Dermis blood vessel endothelial cell (primary cell): ENCODE measurements around the gene BARHL2. TPM values are rescaled to one million over a fixed set of nuclear protein-coding genes. Genes with fewer than 3 reads are reported as not detected.

Experiments used
- DNase-seq: peaks from one replicate; pipeline ENCODE4 v3.0.0; 2010
- total RNA-seq: library from RNA; depleted of rRNA; stranded (reverse); fragments of >200 nt; gene quantifications from 2 replicates; pipeline ENCODE4 v1.2.3, GENCODE V29; 2014

BARHL2 gene
- not detected in 2 replicates for total RNA-seq

- no peak for DNase-seq
Observed at GRCh38 chr1:90716552-90717355, at the start of gene BARHL2. TSS of gene BARHL2 (minus strand) at chr1:90717302. CDS start at chr1:90717195, 107 bp downstream.

- DNase-seq, result no peak
Observed at GRCh38 chr1:90763930-90764329, 46.8 kb upstream of the BARHL2 start.

DNA sequence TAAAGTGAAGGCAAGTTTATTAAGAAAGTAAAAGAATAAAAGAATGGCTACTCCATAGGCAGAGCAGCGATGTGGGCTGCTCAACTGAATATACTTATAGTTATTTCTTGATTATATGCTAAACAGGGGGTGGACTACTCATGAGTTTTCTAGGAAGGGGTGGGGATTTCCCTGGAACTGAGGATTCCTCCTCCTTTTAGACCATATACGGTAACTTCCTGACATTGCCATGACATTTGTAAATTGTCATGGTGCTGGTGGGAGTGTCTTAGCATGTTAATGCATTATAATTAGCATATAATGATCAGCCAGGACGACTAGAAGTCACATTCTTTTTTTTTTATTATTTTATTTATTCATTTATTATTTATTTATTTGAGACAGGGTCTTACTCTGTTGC, 46.4 kb upstream of the BARHL2 start:
- DNase-seq, result no peak

- DNase-seq, result no peak
Observed at GRCh38 chr1:90761781-90762589, 44.9 kb upstream of the BARHL2 start.

GRCh38 chr1:90761156-90761555, 44.1 kb upstream of the BARHL2 start:
- no peak for DNase-seq

GRCh38 chr1:90753556-90753955, 36.5 kb upstream of the BARHL2 start:
- DNase-seq, result no peak

DNA sequence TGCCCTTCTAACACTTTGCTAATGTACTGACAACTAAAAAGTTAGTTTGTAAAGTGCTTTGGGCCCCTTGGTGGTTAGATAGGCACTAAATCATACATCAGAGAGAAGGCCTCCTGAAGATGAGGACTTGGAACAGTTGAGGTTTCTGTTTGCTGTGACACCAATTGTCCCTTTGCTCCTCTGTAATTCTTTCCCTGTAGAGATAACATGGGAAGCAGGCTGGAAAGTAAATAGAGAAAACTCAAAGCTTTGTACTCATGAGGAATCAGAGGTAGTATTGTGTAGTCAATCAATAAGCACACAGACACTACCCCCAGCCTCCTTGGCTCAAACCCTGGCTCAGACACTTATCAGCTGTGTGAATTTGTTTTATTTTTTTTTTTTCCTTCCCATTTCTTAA, 31.6 kb upstream of the BARHL2 start:
- DNase-seq, result no peak

DNA sequence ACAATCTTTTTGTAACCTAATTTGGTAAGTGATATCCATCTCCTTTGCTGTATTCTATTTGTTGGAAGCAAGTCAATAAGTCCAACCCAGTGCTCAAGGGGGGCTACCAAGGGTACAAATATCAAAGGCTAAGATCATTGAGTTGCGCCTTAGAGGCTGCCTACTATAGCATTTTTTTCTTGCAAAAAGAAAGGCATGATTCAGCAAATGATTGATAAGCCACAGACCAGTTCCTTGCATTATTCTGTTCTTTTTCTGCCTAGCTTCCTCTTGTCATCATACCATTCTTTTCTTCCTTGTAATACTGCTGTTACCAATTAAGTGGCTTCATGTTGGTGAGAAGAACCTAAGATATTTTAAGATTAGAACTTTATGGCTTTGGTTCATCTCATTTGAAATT, 29.8 kb upstream of the BARHL2 start:
- no peak for DNase-seq

DNA sequence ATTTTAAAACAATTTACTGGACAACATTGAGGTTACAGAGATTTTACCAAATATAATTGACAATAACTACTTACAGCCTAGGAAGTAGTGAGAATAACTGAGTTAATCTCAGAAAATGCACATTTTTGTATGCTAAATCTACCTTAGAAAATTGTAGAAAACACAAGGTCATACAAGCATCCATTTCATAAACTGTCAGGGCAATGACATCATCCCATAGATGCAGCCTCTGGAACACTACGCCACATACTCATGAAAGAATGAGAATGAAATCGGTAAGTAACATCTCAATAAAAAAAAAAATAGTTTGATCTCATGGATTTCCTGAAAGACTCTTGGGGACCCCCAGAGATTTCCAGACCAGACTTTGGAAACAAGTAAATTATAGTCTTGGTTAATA, 28.9 kb upstream of the BARHL2 start:
- DNase-seq, result no peak

DNA sequence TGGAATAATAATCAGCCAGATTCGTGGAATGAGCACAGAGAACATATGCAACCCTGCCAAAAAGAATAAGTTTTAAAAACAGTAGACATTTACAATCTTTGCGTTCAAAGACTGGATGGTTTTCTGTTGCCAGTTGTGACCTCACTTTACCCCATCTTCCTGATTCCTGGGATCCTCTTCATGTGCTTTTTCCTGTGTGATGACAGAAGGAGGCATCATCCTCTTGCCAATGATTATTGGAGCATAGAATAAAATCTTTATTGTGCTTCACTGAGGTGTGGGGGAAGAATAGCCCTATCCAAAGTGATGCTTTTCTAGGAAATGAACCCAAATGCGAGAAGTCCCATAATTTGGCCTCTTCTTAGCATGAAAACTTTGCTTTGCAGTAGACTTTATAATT, 15.0 kb upstream of the BARHL2 start:
- no peak for DNase-seq

DNA sequence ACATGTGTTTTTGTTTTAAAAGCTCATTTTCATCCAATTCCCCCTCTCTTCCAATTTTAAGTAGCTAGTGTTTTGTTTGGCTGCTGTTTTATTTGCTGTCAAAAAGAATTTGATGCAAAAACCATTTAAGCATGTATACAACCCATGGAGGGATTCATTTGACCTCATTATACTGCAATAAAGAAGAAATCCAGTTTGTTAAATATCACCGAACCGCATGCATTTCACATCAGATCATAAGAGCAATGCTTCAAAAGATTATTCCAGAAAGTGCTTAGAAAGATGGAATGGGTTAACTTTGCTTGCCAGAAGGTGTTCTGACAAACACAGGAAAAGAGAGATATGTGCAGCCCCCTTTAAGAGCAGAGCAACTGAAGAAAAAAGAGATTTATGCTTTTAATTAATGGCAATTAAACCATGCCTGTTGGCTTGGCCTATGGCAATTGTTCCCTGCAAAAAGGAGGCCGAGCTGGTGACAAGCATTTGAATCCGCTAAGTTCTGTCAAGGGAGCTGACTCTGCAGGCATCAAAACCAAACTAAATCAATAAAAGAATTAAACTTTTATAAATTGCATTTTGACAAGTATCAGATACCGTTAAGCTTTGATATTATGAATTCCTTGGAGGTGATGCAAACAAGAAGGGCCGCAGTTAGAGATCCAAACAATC, 14.4 kb upstream of the BARHL2 start:
- no peak for DNase-seq

DNA sequence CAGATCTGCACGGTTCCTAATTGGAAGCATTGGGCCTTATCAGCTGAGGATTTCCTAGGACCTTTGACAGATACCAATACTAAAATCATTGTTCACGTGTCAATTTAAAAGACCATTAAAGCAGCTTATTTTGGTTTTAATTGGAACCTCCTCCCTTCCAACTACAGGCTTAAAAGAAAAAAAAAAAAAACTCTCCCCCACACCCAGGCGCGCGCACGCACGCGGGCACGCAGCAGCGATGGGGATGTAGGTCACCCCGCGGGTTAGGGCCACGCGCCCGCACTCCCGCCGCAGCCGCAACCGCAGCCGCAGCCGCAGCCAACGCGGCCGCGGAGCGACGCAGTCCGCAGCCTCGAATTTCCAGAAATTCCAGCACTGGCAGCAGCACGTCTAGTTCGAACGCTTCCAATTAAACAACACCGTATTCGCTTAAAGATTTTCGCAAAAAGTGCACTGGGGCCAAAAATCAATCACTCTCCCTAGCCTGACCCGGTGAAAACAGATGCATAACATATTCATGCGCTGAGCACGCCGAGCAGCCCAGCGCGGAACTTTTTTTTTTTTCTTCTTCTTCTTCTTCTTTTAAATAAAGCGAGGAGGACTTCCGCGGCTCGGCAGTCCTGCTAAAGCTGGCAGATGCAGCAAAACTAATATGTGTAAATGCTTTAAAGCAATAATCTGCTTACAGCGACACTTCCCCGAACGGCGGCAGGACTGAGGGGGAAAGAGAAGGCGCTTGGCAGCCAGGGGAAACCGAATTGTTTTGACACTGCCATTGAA, 13.3 kb upstream of the BARHL2 start:
- DNase-seq, result no peak

DNA sequence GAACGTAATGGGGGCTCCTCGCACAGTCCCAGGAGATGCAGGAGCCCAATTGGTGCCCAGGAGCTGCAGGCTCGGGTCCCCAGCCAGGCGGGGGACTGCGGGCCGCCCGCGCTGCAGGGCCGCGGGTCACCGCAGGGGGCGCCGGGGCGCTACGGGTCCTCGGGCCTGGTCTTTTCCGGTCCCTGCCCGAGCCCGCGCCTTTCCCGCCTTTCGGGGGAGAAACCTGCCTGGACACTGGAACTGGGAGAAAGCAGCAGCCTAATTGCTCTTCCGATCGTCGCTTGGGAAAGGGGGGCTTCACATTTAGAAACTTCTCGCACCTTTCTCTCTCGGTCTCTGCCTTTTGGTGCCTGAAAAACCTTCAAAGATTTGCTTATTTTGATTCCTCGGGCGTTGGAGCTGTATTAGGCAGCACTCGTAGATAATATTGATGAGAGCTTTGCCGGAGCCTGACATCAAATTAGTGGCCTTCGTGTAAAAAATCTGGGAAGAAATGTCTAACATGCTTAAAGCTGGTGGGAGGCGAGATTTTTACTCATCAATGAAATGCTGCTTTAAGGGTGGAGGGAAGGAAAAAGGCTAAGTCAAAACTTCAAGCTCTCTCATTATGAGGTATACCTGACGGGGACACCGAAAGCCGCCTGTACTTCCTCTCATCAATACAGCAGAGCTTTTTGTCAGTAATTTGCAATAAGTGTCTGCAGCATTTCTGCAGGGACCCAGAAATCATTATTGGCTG, 12.6 kb upstream of the BARHL2 start:
- no peak for DNase-seq

GRCh38 chr1:90728502-90729287, 11.6 kb upstream of the BARHL2 start:
- no peak for DNase-seq

DNA sequence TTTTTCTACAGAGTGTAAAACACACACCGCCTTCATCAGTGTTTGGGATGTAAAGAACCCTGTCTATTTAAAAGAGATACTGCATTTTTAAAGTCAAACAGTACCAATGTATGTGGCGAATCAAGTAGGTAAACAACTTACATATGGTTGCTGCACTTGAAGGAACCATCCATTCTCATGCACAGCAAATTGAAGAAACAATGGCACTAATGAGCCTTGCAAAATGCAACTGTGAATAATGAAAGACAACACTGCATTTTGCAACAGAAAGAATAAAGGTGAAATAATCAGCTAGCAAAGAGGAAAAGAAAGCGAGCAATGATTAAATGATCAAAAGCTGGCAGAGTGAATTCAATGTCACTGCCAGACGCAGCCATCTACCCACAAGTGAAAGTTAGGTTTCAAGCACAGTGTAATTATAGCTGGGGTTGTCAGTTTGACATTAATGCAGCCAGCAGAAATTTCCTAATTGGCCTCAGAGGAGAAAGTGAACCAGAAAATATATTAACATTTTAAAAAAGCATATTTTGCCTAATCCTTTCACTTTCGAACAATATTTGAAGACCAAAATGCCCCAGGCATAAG, 10.9 kb upstream of the BARHL2 start:
- DNase-seq, result no peak

DNA sequence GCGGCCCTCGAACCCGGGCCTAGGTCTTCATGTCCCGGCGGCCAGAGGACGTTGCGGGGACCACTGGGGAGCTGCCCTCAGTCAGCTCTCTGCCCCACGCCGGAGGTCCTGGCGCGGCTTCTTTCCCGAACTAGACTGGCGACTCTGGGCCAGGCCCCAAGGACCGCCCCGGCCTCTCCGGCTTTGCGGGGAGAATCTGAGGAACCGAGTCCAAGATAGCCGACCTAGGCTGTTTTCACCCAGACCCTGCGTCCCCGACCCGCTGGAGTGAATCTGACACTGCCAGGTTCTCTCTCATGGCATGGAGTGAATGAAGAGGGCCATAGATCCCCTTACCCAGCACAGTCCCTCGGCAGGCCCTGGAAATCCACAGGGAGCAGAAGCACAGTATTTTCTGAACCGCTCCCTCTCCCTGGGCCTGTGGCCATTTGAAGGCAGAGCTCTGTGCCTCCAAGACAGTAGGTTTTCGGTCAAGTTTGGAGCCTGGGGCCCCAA, 9.9 kb upstream of the BARHL2 start:
- DNase-seq, result no peak

GRCh38 chr1:90726425-90726985, 9.4 kb upstream of the BARHL2 start:
- DNase-seq, result no peak

DNA sequence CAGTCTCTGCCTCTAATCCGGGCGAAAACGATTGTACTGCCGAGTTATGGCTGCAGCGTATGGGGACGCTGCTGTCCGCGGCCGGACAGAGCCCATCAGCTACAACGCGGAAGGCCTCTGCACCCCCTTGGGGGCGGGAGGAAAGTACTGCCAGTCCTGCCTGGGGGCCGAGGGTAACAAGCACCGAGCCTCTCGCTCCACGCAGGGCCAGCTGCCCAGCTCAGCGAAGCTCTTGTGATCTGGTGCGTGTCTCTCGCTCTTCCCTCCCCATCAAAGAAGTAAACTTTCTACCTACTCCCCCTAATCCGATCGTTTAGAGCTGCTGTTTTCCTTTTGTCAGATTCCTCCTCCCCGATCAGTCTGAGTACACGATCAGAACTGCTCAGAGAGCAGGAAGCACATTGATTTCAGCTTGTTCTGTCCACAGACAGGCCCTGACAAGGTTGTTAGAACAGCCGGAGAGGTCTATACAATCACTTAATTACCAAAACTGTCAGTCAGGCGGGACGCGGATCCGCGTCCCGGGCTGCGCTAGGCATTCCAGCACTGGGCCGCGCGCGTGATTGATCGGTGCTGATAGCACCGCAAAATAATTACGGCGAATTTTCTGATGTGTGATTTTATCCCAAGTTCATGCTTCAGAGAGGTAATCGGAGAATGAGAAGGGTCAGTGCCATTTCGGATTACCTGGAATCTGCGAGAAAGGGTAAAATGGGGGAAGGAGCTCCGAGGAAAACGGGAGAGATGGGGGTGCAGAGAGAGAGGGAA, 8.7 kb upstream of the BARHL2 start:
- DNase-seq, result peak; percentile 24

DNA sequence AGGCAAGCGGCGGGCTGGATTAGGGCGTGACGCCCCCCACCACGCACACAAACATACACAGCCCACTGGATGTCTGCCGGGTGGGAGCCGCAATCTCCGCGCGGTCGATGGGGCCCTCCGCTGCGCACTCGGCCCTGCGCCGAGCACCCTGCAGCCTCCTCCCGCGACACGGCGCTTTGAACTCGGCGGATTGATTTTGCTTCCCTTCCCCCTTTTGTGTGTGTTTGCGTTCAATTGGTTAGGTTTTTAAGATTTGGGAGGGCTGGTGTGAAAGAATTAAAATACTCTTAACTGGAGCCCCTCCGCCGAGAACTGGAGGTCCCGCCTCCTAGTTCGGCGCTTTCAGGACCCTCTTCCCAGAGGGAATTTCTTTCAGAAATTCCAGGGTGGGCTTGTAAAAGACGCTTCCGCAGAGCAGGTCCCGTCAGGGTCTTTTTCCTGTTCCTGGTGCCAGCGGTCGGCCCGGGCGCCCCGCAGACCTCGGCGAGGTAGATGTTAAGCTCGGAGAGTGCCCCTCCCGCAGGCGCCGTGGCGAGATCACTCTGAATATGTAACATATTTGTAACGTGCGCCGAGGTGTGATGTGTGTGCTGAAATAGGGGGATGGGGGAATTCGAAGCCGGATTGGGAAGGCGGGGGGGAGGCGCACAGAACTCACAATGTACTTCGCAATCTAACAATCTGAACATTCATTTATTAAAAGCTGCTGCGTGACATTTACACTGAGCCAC, 8.0 kb upstream of the BARHL2 start:
- no peak for DNase-seq
